GM12878 (cell line): ENCODE measurements around the gene SYNM.

Experiments used
- CTCF ChIP-seq, 3 experiments: IDR thresholded peaks in 2 of 3; conservative IDR thresholded peaks in 1 of 3; 2 replicates each; pipeline ENCODE4 v1.5.1; 2011; ENCODE audit warnings: low read depth in 3 of 3, low read length in 3 of 3, mild to moderate bottlenecking in 3 of 3, control low read depth in 2 of 3, moderate library complexity in 2 of 3, inconsistent platforms in 1 of 3, mixed read lengths in 1 of 3; ENCODE audit not compliant: control insufficient read depth in 2 of 3, insufficient read depth in 1 of 3; ENCODE audit errors: extremely low read depth in 1 of 3
- NR2C2 ChIP-seq: IDR thresholded peaks from 2 replicates; pipeline ENCODE4 v1.6.1; 2011; ENCODE audit warnings: borderline replicate concordance, low read depth; ENCODE audit not compliant: control insufficient read depth, insufficient read length
- POLR2A ChIP-seq: IDR thresholded peaks from 2 replicates; pipeline ENCODE4 v1.6.1; 2011; ENCODE audit warnings: low read depth, mild to moderate bottlenecking, low read length
- REST ChIP-seq: IDR thresholded peaks from 2 replicates; pipeline ENCODE4 v1.6.1; 2012; ENCODE audit warnings: mild to moderate bottlenecking, low read depth, low read length
- SREBF2 ChIP-seq: IDR thresholded peaks from 2 replicates; pipeline ENCODE4 v1.6.1; 2012; ENCODE audit warnings: mild to moderate bottlenecking, low read length

- TF ChIP-seq REST (no peak), CTCF (IDR thresholded peaks at IDR 0.05 in 2 of 3, conservative IDR thresholded peaks at IDR 0.05 in 1 of 3; ENCODE audit: control insufficient read depth in 2 of 3, extremely low read depth in 1 of 3, insufficient read depth in 1 of 3, low read depth in 3 of 3, low read length in 3 of 3) (no peak), SREBF2 (no peak), POLR2A (no peak), NR2C2 (no peak)
Measured at GRCh38 chr15:99132122-99132521, 27.2 kb downstream of the SYNM start.
